Calu3 (cell line): Measurements from ENCODE around the gene TNFRSF8. TPM values are rescaled to one million over a fixed set of nuclear protein-coding genes. Genes with fewer than 3 reads are reported as not detected.
"Not testable (repeated sequence)": the region's sequence is repeated elsewhere in the genome, so short reads cannot be mapped to it uniquely, and the experiment has no call there.

Source experiments
- BruUV-seq: library from RNA; stranded (reverse); fragments of 400-500 nt; replicated peaks from 2 replicates; lab custom pipeline; 2021; lab: Mats Ljungman, UMichigan
- CTCF ChIA-PET: fragments of 300-600 bp; sonication (Branson Sonifier 250); formaldehyde crosslinking; loops from one replicate; lab custom pipeline; 2022; ENCODE audit warnings: antibody characterized with exemption; lab: Charles Lee
- DNase-seq: peaks from one replicate; pipeline ENCODE4 v3.0.0; 2022
- H3K27ac Mint-ChIP-seq: one replicate; pipeline ENCODE4 v1.8.0; 2022; ENCODE audit warnings: mixed read lengths; ENCODE audit not compliant: unreplicated experiment
- H3K27me3 Mint-ChIP-seq: one replicate; pipeline ENCODE4 v1.8.0; 2022; ENCODE audit warnings: mixed read lengths; ENCODE audit not compliant: unreplicated experiment
- H3K36me3 Mint-ChIP-seq: one replicate; pipeline ENCODE4 v1.8.0; 2022; ENCODE audit warnings: mild to moderate bottlenecking, moderate library complexity, mixed read lengths; ENCODE audit not compliant: insufficient read depth, unreplicated experiment
- H3K4me1 Mint-ChIP-seq: one replicate; pipeline ENCODE4 v1.8.0; 2022; ENCODE audit warnings: mild to moderate bottlenecking, low read depth, mixed read lengths; ENCODE audit not compliant: unreplicated experiment
- H3K4me3 Mint-ChIP-seq: one replicate; pipeline ENCODE4 v1.8.0; 2022; ENCODE audit warnings: mild to moderate bottlenecking, low read depth, moderate library complexity, mixed read lengths; ENCODE audit not compliant: unreplicated experiment
- H3K9me3 Mint-ChIP-seq: one replicate; pipeline ENCODE4 v1.8.0; 2022; ENCODE audit warnings: low read depth, mixed read lengths; ENCODE audit not compliant: unreplicated experiment
- intact Hi-C: fragments of 100-400 bp; cut with micrococcal nuclease; formaldehyde crosslinking; loops from one replicate; pipeline ENCODE4 v1.10.0; 2022; ENCODE audit not compliant: unreplicated experiment
- total RNA-seq: library from RNA; stranded (reverse); gene quantifications from 2 replicates; pipeline ENCODE4 v1.2.3, GENCODE V29; 2022
- TF ChIP-seq, protein P1 (sequence below): fragments of 200-600 bp; IDR thresholded peaks from one replicate; pipeline ENCODE4 v1.8.0; 2022; ENCODE audit warnings: antibody characterized with exemption; ENCODE audit not compliant: unreplicated experiment

Gene TNFRSF8
- total RNA-seq, 1 experiment from 2014 or later = not detected

GRCh38 chr1:12100071-12100470 is 37.0 kb downstream of the TNFRSF8 start:
- Mint-ChIP-seq H3K27me3 (peaks cover 25% of the 10 kb centered on the region), H3K27ac (no peak overlapping the region), H3K4me3 (no peak overlapping the region), H3K4me1 (no peaks in the 10 kb centered on the region), H3K36me3 (no peaks in the 10 kb centered on the region), H3K9me3 (no peaks in the 10 kb centered on the region)
- intact Hi-C loops = no loop called here
- DNase-seq = no peak
- CTCF ChIA-PET = no interaction called here
- no TSS peak for BruUV-seq
- TF ChIP-seq, protein P1, sequence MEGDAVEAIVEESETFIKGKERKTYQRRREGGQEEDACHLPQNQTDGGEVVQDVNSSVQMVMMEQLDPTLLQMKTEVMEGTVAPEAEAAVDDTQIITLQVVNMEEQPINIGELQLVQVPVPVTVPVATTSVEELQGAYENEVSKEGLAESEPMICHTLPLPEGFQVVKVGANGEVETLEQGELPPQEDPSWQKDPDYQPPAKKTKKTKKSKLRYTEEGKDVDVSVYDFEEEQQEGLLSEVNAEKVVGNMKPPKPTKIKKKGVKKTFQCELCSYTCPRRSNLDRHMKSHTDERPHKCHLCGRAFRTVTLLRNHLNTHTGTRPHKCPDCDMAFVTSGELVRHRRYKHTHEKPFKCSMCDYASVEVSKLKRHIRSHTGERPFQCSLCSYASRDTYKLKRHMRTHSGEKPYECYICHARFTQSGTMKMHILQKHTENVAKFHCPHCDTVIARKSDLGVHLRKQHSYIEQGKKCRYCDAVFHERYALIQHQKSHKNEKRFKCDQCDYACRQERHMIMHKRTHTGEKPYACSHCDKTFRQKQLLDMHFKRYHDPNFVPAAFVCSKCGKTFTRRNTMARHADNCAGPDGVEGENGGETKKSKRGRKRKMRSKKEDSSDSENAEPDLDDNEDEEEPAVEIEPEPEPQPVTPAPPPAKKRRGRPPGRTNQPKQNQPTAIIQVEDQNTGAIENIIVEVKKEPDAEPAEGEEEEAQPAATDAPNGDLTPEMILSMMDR = no peak

- DNase-seq, H3K4me3 Mint-ChIP-seq, BruUV-seq, intact Hi-C loops, H3K9me3 Mint-ChIP-seq, H3K4me1 Mint-ChIP-seq, H3K36me3 Mint-ChIP-seq, H3K27ac Mint-ChIP-seq, CTCF ChIA-PET: not testable (repeated sequence)
- peaks cover 35% of the 10 kb centered on the region for H3K27me3 Mint-ChIP-seq
Observed at GRCh38 chr1:12101120-12101519, 38.0 kb downstream of the TNFRSF8 start.

GRCh38 chr1:12102066-12102465 is 39.0 kb downstream of the TNFRSF8 start:
- no TSS peak for BruUV-seq
- Mint-ChIP-seq H3K27me3 (peaks cover 45% of the 10 kb centered on the region), H3K4me3 (no peak overlapping the region), H3K27ac (no peak overlapping the region), H3K9me3 (no peaks in the 10 kb centered on the region), H3K4me1 (no peaks in the 10 kb centered on the region), H3K36me3 (no peaks in the 10 kb centered on the region)
- intact Hi-C loops = no loop called here
- CTCF ChIA-PET = no interaction called here
- TF ChIP-seq, protein P1 = no peak
- no peak for DNase-seq

- no peak overlapping the region for H3K4me3 Mint-ChIP-seq
- peaks cover 45% of the 10 kb centered on the region for H3K27me3 Mint-ChIP-seq
- TF ChIP-seq, protein P1 = no peak
- no peak overlapping the region for H3K27ac Mint-ChIP-seq
- BruUV-seq = no TSS peak
- no peaks in the 10 kb centered on the region for H3K36me3 Mint-ChIP-seq
- CTCF ChIA-PET = no interaction called here
- no peaks in the 10 kb centered on the region for H3K9me3 Mint-ChIP-seq
- intact Hi-C loops = no loop called here
- no peaks in the 10 kb centered on the region for H3K4me1 Mint-ChIP-seq
- no peak for DNase-seq
Observed at GRCh38 chr1:12104417-12104816, 41.3 kb downstream of the TNFRSF8 start.

GRCh38 chr1:12106153-12106552 is 43.0 kb downstream of the TNFRSF8 start:
- H3K9me3 Mint-ChIP-seq = no peaks in the 10 kb centered on the region
- H3K4me1 Mint-ChIP-seq = no peaks in the 10 kb centered on the region
- CTCF ChIA-PET = no interaction called here
- DNase-seq = no peak
- no peak overlapping the region for H3K4me3 Mint-ChIP-seq
- no peak overlapping the region for H3K27ac Mint-ChIP-seq
- no TSS peak for BruUV-seq
- H3K27me3 Mint-ChIP-seq = peaks cover 45% of the 10 kb centered on the region
- intact Hi-C loops = no loop called here
- TF ChIP-seq, protein P1 = no peak
- H3K36me3 Mint-ChIP-seq = no peaks in the 10 kb centered on the region
